NCI-H1092 treated with DMSO at 0.1 percent for 48 hours (cell line): ENCODE results near the gene DCC.
A peak's percentile ranks its signal among the peaks of the same experiment; 100 is the strongest.

Experiments
- DNase-seq: peaks from one replicate; lab custom pipeline; 2025; lab: John Stamatoyannopoulos, UW

Gene DCC, protein sequence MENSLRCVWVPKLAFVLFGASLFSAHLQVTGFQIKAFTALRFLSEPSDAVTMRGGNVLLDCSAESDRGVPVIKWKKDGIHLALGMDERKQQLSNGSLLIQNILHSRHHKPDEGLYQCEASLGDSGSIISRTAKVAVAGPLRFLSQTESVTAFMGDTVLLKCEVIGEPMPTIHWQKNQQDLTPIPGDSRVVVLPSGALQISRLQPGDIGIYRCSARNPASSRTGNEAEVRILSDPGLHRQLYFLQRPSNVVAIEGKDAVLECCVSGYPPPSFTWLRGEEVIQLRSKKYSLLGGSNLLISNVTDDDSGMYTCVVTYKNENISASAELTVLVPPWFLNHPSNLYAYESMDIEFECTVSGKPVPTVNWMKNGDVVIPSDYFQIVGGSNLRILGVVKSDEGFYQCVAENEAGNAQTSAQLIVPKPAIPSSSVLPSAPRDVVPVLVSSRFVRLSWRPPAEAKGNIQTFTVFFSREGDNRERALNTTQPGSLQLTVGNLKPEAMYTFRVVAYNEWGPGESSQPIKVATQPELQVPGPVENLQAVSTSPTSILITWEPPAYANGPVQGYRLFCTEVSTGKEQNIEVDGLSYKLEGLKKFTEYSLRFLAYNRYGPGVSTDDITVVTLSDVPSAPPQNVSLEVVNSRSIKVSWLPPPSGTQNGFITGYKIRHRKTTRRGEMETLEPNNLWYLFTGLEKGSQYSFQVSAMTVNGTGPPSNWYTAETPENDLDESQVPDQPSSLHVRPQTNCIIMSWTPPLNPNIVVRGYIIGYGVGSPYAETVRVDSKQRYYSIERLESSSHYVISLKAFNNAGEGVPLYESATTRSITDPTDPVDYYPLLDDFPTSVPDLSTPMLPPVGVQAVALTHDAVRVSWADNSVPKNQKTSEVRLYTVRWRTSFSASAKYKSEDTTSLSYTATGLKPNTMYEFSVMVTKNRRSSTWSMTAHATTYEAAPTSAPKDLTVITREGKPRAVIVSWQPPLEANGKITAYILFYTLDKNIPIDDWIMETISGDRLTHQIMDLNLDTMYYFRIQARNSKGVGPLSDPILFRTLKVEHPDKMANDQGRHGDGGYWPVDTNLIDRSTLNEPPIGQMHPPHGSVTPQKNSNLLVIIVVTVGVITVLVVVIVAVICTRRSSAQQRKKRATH (N-terminal part only)

GRCh38 chr18:52339891-52340371, at the start of gene DCC:
DCC (plus strand) TSS chr18:52340197; CDS start chr18:52340788, 591 bp downstream.
- DNase-seq: peak; percentile 82

GRCh38 chr18:52310651-52311050, 29.3 kb upstream of the DCC start:
- no peak for DNase-seq

DNA sequence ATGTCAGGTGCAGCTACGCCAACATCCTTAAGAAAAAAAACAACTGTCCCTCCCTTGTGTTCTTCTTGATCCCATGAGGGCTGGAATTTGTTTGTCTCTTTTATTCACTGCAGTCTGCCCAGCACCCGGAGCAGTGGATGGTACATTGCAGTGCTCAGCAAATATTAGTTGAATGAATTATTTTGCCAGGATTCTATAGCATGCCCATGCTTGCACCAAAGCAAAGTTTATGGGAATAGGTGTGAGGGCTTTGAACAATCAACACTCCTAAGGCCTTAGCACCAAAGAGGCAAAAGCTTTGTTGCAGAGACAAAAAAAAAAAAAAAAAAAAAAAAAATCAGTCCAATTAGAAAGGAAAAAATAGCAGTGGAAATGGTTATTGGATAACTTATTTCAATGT, 28.7 kb upstream of the DCC start:
- DNase-seq: no peak

DNA sequence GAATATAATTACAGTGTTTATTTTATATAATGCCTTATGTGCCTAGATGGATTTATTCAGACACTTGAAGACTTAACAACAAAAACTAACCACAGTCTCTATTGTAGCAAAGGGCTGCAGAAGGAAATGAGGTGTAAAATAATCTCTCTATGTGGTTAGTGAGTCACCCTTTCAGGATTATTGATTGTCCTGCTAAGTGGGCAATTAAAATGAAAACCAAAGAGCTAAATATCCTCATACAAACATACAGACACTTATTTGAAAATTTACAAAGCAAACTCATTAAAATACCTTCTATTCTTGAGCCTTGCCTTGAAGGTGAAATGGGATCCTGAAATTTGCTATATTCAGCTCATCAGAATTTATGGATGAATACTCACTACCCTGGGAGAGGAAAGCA, 27.7 kb upstream of the DCC start:
- peak; percentile 93 for DNase-seq

DNA sequence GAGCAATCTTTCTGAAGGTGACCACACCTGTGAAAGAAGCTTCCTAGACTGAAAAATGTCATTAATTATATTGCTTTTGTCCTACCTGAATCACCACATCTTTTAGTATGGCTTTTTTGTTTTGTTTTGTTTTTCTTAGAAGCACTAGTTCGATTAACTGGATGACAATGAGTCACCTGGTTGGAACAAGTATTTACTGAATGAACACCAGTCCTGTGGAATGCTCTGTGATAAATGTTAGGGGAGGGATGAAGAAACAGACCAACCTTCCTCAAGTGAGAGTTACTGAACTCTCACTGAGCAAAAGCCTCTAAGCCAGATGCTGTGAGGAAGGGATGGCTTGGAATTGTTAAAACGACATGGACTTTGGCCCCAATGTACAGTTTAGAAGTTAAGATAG, 26.8 kb upstream of the DCC start:
- DNase-seq: no peak

DNA sequence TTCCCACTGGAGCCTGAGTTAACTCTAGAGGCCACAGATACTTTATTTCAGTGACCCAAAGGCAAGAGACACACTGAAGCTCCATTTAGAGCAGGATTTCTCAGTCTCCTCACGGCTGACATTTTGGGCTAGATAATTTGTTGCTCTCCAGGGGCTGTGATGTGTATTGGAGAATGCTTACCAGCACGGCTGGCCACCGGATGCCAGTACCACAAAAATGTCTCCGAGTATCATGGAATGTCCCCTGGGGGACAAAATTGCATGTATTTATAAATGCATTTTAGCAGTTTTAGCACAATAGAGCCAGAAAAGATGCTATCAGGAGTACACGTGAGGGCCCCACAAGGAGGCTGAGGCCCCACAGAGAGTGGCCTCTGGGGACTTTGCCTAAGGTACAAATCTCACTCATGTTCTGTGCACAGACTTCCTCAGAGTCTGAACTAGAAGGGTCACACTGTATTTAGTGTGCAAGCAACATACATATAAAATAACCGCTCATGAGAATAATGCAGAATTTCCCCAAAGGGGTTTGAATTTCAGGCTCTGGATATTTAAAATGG, 20.5 kb upstream of the DCC start:
- DNase-seq: no peak

- DNase-seq: no peak
These were observed 17.7 kb upstream of the DCC start for GRCh38 chr18:52322307-52322706.

DNA sequence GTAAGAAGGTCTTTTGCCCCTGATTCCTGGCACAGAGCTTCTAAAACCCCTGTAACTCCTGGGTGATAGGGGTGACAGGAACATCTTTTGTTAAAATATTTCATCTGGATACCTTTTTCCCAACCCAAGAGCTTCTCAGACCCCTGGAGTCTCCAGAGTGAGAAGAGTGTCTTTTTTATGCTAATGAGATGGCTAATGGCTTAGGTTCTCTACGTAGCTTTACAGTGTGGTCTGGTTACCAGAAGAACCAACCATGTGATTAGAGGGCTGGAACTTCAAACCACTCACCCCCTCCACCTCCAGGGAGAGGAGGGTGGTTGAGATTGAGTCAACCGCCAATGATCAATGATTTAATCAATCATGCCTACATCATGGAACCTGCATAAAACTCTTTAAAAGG, 16.2 kb upstream of the DCC start:
- no peak for DNase-seq

DNA sequence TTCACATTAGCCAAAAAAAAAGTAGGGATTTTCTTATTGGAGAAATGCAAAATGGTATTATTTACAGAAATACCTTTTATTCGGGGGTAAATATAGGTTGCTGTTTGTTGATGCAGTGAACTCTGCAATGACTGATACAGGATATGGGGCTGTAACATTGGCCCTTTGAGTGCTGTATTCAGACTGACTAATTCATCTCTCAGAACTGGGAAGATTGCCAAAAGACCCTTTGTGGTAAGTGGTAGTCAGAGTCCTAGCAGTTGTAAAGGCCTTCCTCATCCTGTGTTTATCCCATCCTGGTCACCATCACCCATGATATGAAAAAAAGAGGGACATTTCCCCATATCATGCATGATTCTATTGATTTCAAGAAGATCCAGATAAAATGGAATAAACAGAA, 14.0 kb upstream of the DCC start:
- peak; percentile 56 for DNase-seq

- DNase-seq: no peak
These were observed 6.1 kb upstream of the DCC start for GRCh38 chr18:52333860-52334259.

DNA sequence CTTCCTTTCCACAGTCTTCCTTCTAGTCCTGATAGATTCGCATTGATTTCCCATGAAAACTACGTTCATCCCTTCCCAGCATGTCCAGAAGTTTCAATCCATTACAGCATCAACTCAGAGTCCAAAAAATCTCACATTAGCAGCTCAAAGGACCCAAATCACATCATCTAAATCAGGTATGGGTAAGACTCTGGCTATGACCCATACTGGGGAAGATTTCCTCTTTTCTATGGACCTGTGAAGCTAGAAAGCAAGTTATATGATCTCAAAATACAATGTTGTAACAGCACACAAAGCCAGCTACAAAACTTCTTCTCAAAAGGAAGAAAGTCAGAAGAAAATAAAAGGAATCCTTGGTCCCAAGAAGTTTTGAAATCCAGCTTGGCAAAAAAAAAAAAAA, 5.7 kb upstream of the DCC start:
- no peak for DNase-seq

DNA sequence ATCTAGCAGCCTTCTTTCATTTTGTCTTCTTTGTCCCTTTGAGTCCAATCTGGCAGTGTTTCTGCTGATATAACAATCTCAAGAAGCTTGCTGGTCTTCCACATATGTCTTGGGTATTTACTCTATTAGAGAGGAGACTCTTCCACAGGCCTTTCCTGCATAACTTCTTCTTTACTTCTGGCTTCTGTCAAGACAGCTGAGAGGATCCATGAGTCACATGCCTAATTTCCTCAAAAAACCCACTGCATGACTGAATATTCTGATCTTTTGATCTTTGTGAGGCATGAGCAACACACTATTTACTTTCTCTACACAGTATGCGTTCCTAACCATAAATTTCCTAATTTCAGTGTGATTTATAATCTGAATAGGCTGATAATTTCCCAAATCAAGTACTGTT, 5.1 kb upstream of the DCC start:
- no peak for DNase-seq

DNA sequence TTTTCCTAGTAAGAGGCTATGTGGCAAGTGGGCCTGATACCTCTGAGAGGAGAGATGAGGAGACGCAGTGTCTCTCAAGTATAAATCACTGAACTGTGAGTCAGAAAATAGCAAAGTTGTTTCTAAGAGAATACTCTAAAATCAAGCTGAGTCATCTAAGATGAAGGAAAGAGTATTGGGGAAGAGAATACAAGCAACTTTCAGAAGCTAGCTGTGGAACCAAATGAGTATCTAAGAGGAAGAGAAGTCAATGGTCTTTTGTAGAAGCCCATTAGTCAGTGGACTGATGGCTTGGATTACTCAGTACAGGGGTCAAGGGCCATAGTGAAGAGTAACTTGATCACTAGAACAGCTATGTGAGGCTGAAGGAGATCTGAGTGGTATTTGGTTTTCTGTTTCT, 2.7 kb upstream of the DCC start:
- DNase-seq: no peak

- no peak for DNase-seq
These were observed 557 bp downstream of the DCC start for GRCh38 chr18:52340406-52341102.

- DNase-seq: no peak
These were observed 1.1 kb downstream of the DCC start for GRCh38 chr18:52341103-52341432.

GRCh38 chr18:52341608-52342381, 1.8 kb downstream of the DCC start:
- DNase-seq: peak; percentile 32

DNA sequence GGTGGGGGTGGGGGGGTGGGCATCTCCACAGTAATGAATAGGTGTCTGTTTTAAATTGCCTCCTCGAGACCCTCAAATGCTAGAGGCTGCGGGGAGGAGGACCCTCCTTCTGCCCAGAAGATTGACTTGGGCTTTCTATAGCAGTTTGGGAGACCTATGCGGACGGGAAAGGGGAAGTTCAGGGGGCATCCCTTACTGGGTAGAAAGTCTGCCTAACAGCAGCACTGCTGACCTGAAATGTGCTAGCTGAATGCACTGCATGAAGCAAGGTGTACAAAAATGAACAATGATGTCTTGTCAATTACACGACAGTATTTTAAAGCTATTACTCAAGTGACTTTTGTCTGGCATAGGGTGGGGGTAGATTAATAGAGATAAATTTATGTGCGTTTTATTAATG, 2.5 kb downstream of the DCC start:
- no peak for DNase-seq

DNA sequence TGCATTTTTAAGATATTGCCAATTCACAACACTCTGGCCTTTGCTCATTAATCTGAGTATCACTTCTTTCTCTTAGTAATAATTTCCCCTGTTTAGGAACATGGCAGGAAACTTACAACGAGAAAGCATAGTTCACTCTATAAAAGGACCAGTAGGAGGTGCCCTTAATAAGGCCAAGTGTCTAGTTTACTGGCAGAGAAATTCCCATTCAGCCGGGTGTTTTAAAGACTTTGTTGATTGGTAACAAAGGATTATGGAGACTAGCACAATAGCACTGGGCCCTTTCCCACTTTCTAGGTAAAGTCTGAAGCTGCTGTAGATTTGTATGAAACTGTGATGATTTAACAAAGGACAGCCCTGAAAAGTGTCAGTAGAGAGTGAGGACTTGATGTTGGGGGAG, 3.1 kb downstream of the DCC start:
- peak; percentile 53 for DNase-seq

- DNase-seq: no peak
These were observed 3.8 kb downstream of the DCC start for GRCh38 chr18:52343731-52344340.

DNA sequence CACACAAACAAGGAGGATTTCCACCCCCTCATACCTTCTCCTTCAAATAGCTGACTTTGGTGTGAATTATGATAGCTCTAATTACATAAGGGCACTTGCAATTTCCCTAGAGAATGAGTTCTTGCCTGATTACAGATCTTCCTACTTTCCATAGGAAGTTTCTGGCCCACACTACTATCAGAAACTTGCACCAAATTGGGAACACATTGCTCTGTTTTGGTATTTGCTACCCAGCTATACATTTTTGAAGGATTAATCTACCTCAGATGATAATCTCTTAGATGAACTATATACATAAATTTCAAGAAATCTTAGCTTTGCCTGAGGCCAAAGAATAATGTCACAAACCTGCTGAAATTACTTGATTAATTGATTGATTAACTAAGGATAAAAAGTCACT, 4.9 kb downstream of the DCC start:
- DNase-seq: no peak

DNA sequence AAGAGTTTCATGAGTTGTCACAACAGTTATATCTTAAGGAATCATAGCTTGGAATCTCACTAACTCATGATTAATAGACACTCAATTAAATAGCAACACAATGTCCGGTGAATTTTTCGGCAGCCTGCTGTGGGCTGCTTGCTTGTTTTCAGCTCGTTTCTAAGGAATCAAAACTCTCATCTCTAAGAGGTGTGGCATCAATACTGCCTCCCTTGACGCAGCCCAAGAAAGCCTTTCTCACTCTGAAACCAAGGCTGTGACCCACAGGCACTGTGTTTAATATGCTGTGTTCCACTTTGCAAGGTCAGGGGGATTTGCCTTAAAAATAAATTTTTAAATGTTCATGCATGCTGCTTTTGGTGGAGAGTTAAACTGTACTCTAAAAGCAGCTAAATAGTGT, 5.4 kb downstream of the DCC start:
- no peak for DNase-seq
